ENCODE measurements around the gene JOSD1.

The JOSD1 gene
- 185 to 370 (median 258) reads per million in 4 experiments for total RNA-seq

DNA sequence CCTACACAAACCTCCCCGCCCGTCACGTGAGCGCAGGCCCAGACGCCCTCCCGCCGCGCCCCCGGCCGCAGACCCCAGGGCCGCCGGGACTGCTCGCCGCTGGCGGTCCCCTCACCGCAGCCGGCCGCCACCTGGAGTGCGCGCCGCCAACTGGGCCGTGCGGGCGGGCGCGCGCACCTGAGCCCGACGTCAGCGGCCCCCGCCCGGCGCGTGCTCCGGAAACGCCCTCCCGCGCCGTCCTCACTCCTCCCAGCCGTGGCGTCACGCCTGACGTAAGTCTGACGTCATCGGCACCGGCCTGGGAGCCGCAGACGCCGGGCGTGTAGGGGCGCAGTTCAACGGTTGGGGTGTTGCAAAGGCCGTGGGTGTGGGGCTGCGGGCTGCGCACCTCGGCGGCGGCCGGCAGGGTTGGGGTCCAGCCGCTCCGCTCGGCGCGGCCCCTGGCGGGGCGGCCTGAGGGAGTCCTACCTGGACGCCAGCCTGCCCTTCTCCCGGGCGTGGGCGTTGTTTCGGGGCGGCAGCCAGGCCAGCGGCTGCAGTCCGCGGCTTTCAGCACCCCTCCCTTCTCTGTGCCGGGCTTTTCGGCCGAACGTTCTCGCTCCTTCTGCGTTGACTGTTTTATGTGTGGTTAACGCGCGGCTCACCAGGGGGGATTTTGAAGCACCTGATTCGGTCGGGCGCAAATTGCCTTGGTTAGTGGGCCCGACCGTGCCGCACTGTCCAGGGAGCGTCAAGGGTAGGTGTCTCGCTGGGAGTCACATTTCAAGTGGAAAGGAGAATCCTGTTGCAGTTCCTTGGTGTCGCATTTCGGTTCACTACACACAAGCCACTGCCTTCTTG lies at the start of gene JOSD1:
Gene JOSD1 (minus strand): TSS at position 155 of the 840 bp plus-strand sequence. CDS start 956 bp downstream, outside the sequence.
- DNase-seq: peak; percentile 97

- no peak for DNase-seq
Measured at GRCh38 chr22:38750104-38750503, 49.4 kb upstream of the JOSD1 start.

GRCh38 chr22:38748487-38749136 lies 47.9 kb upstream of the JOSD1 start:
- no peak for DNase-seq

GRCh38 chr22:38745676-38746460 lies 45.1 kb upstream of the JOSD1 start:
- DNase-seq: no peak

GRCh38 chr22:38744981-38745380 lies 44.2 kb upstream of the JOSD1 start:
- no peak for DNase-seq

DNA sequence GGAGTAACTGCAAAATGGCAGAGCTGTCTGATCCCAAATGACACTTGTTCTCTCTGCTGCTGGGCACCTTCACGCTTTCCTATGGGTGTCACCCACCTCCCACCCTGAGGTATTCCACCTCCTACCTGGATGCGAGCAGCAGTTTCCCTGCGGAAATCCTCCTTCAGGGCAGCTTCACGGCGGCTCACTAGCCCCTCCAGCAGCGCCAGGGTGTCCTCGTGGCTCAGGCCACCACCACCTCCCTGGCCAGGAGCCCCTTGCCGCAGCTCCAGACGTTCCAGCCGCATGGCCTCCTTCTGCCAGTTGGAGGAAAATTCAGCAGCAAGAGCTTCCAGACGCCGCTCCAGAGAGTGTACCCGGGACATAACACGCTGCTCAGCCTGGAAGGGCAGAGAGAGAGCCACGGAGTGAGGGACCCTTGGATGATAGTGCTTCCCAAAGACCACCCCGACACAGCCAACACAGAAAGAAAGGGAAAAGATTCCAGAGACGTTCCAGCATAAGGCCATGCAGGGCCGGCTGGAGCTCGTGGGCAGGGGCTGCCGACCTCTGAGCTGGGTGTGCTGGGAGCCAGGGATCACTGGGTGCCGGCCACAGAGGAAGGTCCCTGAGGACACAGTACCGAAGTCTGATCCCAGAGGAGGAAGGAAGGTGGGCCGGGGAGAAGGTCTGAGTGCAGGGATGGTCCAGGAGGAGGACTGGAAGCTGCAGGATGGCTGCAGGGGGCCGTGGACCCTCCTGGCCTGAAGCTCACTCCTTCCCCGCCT lies 41.6 kb upstream of the JOSD1 start:
- DNase-seq: no peak

DNA sequence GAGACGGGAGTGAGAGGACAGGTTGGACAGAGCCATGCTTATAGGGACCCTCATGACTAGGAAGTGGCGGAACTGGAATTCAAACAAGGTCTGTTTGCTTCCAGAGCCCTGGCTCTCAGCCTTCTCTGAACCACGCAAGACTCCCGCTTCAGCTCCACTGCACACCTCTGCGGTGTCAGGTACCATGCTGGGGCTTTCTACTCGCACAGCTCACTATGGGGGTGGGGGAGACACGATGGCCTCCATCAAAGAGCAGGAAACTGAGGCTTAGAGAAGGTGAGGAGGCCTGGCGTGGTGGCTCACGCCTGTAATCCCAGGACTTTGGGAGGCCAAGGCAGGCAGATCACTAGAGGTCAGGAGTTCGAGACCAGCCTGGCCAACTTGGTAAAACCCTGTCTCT lies 40.8 kb upstream of the JOSD1 start:
- no peak for DNase-seq

- DNase-seq: no peak
Measured at GRCh38 chr22:38741166-38741565, 40.4 kb upstream of the JOSD1 start.

DNA sequence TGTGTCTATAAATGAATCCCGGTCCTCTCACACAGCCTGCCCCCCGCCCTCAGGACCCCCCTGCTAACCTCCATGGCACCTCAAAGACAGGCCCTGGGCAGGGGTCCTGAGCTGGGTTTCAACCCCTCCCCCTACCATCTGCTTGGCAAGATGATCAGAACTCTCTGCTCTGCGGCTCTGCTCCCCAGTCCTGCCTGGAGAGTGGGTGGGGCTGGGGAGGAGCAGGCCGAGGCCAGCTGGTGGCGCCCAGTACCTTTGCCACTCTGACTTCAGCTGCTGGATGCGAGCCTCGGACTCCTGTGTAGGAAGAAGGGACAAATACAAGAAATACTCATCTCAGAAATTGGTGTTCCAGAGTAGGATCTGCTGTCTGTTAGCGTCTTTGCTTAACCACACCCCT lies 40.0 kb upstream of the JOSD1 start:
- no peak for DNase-seq

DNA sequence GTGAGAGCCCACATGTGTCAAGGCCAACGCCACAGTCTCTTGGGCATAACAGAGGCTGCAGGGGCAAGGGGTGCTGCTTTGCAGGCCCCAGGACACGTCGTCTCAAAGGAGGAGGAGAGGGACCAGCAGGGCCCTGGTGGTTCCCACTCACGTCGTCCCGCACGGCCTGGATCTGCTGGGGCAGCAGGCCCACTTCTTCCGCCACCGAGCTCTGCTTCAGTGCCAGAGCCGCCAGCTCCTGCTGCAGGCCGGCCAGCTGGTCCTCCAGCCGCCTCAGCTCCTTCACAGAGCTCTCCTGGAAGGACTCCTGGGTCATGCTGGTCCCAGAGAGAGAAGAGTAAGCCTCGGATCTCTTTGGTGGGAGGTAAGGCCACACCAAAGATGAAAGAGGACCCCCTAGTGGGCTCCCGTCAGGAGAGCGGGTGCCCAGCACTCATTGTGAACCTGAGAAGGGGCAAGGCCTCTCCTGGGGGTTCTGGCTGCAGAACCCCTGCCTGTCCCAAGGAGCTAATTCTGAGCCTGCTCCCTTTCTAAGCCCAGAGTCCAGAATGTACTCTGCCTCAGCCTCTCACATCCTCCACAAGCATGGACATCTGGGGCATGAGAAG lies 39.5 kb upstream of the JOSD1 start:
- no peak for DNase-seq

DNA sequence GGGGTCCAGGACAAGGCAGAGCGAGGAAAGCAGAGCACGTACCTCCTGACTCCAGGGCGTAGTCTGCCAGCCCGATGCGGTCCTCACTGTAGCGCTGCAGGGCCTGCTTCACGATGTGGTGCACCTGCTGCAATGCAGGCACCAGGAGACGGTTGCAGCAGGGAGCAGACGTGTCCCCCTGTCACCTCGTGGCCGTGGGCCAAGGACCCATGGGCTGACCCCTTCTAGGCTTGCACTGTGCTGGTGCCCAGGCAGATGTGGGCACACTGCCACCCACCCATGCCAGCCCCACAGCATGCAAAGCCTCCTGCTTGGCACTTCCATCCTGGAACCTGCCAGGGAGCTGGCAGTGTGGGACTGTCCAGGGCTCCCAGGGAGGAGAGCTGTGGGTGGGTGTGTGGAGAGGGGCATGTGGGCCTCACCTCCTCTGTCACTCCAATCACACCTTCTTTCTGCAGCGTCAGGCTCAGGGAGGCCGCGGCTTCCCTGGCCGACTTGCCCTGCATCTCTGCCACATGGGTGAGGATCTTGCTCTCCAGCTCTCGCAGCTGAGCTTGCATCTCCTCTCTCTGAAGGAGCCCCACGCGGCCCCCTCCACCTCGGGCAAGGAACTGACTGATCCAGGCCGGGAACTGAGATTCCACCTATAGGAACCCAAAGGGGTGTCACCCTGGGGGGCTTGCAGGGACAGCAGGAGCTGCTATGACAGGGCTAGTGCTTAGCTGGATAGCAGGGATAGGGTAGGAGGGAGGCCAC lies 38.7 kb upstream of the JOSD1 start:
- no peak for DNase-seq

GRCh38 chr22:38738475-38739070 lies 37.8 kb upstream of the JOSD1 start:
- DNase-seq: no peak

DNA sequence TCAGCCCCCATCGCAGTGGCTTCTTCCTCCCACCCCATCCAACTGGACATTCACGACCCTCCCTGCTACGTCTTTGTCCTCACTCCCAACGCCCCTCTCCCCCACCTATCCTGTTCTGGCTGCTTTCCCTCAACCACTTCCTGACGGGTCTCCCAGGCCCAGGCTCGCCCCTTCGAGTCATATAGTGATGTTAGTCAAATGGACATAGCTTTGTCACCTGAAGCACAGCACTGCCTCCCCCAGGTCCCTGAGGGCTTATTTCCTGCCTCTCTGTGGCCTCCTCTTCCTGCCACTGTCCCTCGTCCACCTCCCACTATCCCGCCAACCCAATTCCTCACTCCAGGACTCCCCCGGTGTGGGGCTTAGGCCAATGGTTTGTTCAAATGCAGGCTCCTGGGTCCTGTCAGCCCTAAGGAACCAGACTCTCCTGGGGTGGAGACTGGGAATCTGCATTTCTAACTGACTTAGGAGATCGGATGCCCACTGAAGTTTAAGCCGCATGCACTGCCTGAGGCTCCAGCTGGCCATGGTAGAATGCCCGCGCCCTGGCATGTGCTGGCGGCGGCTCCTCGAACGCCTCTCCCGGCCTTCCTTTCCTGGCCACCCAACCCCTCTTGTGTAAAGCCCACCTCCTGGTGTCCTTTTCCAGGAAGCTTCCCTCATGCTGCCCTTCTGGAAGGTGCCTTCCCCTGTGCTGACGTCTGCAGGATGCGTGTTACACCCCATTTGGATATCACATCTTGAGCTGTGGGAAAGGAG lies 36.7 kb upstream of the JOSD1 start:
- DNase-seq: no peak

- DNase-seq: no peak
Measured at GRCh38 chr22:38736257-38736570, 35.5 kb upstream of the JOSD1 start.

- DNase-seq: no peak
Measured at GRCh38 chr22:38735465-38736256, 34.9 kb upstream of the JOSD1 start.

DNA sequence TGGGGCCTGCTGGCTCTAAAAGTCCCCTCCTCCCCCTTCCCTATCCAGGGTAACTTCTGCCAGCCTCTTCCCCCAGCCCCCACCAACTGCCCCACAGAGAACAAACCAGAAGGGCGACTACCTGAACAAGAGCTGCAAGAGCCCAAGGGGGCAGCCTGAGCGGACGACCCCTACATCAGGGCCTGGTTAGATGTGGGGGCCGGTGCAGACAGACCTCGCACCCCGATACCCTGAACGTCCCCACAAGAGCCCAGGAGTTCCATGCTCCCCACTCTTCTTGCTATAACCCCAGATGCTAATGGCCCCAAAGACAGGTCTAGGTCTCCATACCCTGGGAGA lies 34.4 kb upstream of the JOSD1 start:
- DNase-seq: no peak

GRCh38 chr22:38734421-38735100 lies 33.8 kb upstream of the JOSD1 start:
- DNase-seq: no peak

- no peak for DNase-seq
Measured at GRCh38 chr22:38733724-38734381, 33.1 kb upstream of the JOSD1 start.

- peak; percentile 46 for DNase-seq
Measured at GRCh38 chr22:38733329-38733723, 32.6 kb upstream of the JOSD1 start.
